HG02970 (cell line): Measurements from ENCODE around the gene HLA-G.

ENCODE experiments used
- ATAC-seq: cut with Tn5 transposase; IDR thresholded peaks from one replicate; pipeline ENCODE4 v1.9.1; 2021; ENCODE audit warnings: mild to moderate bottlenecking, moderate library complexity, moderate number of reproducible peaks; ENCODE audit not compliant: unreplicated experiment, low FRiP score

The HLA-G gene

GRCh38 chr6:29815118-29815750 is 12.4 kb upstream of the HLA-G start:
- ATAC-seq = no peak

- ATAC-seq = no peak
These were observed 11.6 kb upstream of the HLA-G start for GRCh38 chr6:29816030-29816429.

- no peak for ATAC-seq
These were observed 8.7 kb upstream of the HLA-G start for GRCh38 chr6:29818892-29819291.

- no peak for ATAC-seq
These were observed 3.5 kb upstream of the HLA-G start for GRCh38 chr6:29824144-29824543.

- ATAC-seq = no peak
These were observed 1.8 kb upstream of the HLA-G start for GRCh38 chr6:29825848-29826247.

- ATAC-seq = no peak
These were observed 1.4 kb upstream of the HLA-G start for GRCh38 chr6:29826271-29826670.

GRCh38 chr6:29828471-29828797 is 809 bp downstream of the HLA-G start:
- no peak for ATAC-seq

- no peak for ATAC-seq
These were observed 2.1 kb downstream of the HLA-G start for GRCh38 chr6:29829766-29830165.

- no peak for ATAC-seq
These were observed 2.8 kb downstream of the HLA-G start for GRCh38 chr6:29830409-29830808.

GRCh38 chr6:29831776-29832175 is 4.2 kb downstream of the HLA-G start:
- ATAC-seq = no peak

- ATAC-seq = no peak
These were observed 7.2 kb downstream of the HLA-G start for GRCh38 chr6:29834564-29835436.

GRCh38 chr6:29839917-29840316 is 12.3 kb downstream of the HLA-G start:
- no peak for ATAC-seq

- no peak for ATAC-seq
These were observed 13.4 kb downstream of the HLA-G start for GRCh38 chr6:29841030-29841429.

GRCh38 chr6:29845405-29846006 is 17.9 kb downstream of the HLA-G start:
- ATAC-seq = no peak

- no peak for ATAC-seq
These were observed 20.4 kb downstream of the HLA-G start for GRCh38 chr6:29847871-29848630.

GRCh38 chr6:29850011-29850553 is 22.5 kb downstream of the HLA-G start:
- no peak for ATAC-seq

- ATAC-seq = no peak
These were observed 23.6 kb downstream of the HLA-G start for GRCh38 chr6:29851190-29851589.

- no peak for ATAC-seq
These were observed 25.6 kb downstream of the HLA-G start for GRCh38 chr6:29853245-29853644.

- ATAC-seq = no peak
These were observed 30.4 kb downstream of the HLA-G start for GRCh38 chr6:29858006-29858405.

- ATAC-seq = no peak
These were observed 34.1 kb downstream of the HLA-G start for GRCh38 chr6:29861521-29862255.
